Measurements from ENCODE around the gene AKNAD1.

The AKNAD1 gene

GRCh38 chr1:108831225-108831624 is 25.7 kb downstream of the AKNAD1 start:
- TF ChIP-seq, protein P1, sequence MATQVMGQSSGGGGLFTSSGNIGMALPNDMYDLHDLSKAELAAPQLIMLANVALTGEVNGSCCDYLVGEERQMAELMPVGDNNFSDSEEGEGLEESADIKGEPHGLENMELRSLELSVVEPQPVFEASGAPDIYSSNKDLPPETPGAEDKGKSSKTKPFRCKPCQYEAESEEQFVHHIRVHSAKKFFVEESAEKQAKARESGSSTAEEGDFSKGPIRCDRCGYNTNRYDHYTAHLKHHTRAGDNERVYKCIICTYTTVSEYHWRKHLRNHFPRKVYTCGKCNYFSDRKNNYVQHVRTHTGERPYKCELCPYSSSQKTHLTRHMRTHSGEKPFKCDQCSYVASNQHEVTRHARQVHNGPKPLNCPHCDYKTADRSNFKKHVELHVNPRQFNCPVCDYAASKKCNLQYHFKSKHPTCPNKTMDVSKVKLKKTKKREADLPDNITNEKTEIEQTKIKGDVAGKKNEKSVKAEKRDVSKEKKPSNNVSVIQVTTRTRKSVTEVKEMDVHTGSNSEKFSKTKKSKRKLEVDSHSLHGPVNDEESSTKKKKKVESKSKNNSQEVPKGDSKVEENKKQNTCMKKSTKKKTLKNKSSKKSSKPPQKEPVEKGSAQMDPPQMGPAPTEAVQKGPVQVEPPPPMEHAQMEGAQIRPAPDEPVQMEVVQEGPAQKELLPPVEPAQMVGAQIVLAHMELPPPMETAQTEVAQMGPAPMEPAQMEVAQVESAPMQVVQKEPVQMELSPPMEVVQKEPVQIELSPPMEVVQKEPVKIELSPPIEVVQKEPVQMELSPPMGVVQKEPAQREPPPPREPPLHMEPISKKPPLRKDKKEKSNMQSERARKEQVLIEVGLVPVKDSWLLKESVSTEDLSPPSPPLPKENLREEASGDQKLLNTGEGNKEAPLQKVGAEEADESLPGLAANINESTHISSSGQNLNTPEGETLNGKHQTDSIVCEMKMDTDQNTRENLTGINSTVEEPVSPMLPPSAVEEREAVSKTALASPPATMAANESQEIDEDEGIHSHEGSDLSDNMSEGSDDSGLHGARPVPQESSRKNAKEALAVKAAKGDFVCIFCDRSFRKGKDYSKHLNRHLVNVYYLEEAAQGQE (IDR thresholded peaks at IDR 0.05; ENCODE audit: insufficient read depth in 1 of 2, low read depth in 2 of 2, low read length in 2 of 2), result no peak
- TF ChIP-seq FOXP2 (optimal IDR thresholded peaks at IDR 0.05; ENCODE audit: borderline replicate concordance, extremely low read depth, extremely low read length, insufficient read depth) (no peak), TAF1 (IDR thresholded peaks at IDR 0.05; ENCODE audit: borderline replicate concordance, insufficient read depth, low read length) (no peak), SIN3A (IDR thresholded peaks at IDR 0.05; ENCODE audit: borderline replicate concordance, insufficient read depth, low read length) (no peak), POLR2AphosphoS5 (IDR thresholded peaks at IDR 0.05; ENCODE audit: low read depth, low read length) (no peak)

DNA sequence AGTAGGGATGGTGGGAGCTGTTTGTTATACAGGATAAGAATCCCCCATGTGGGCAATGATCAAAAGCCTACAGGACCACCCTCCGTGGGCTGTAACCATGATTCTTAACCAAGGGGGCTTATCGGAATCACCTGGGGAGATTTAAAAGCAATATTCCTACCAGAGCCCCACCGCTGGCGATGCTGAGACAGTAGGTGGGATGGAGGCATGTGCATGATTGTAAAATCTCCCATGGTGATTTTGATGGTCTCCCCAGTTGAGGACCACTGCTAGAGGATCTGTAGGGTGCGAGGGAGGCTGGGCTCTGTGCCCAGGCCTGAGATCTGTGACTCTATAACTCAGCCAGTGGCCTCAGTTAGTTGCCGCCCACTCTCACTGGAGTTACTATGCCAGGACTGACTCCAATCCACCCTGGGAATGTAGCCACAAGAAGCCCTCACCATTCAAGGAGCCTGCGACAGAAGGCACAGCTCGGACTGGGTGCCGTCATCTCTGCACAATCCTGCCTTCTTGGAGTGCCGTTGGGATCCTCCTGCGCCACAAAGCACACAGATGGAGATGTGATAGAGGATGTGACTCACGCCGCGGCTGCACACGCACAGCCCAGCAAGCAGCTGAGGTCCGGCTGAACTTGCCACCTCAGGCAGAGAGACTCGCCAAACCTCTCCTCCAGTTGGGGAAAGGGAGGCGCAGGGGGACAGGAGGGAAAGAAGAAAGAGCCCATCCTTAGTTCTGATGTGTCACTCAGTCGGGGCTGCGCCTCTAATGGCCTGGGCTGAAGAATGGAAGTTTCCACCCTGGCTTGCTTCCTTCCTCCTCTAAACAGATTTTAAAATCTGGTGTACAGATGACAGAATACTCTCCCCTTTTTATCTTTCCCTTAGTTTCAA is 26.5 kb downstream of the AKNAD1 start:
- peak; percentile 17; the same call in 1 of the 2 replicates for TF ChIP-seq SIN3A (IDR thresholded peaks at IDR 0.05; ENCODE audit: borderline replicate concordance, insufficient read depth, low read length)
- TF ChIP-seq TAF1 (IDR thresholded peaks at IDR 0.05; ENCODE audit: borderline replicate concordance, insufficient read depth, low read length), result no peak
- TF ChIP-seq POLR2AphosphoS5 (IDR thresholded peaks at IDR 0.05; ENCODE audit: low read depth, low read length), result no peak
- TF ChIP-seq, protein P1 (IDR thresholded peaks at IDR 0.05; ENCODE audit: insufficient read depth in 1 of 2, low read depth in 2 of 2, low read length in 2 of 2), result no peak
- peak; percentile 94 for TF ChIP-seq FOXP2 (optimal IDR thresholded peaks at IDR 0.05; ENCODE audit: borderline replicate concordance, extremely low read depth, extremely low read length, insufficient read depth)

- TF ChIP-seq, protein P1 (IDR thresholded peaks at IDR 0.05; ENCODE audit: insufficient read depth in 1 of 2, low read depth in 2 of 2, low read length in 2 of 2), result no peak
- TF ChIP-seq POLR2AphosphoS5 (IDR thresholded peaks at IDR 0.05; ENCODE audit: low read depth, low read length) (no peak), TAF1 (IDR thresholded peaks at IDR 0.05; ENCODE audit: borderline replicate concordance, insufficient read depth, low read length) (no peak)
These were observed 27.4 kb downstream of the AKNAD1 start for GRCh38 chr1:108829498-108829916.

DNA sequence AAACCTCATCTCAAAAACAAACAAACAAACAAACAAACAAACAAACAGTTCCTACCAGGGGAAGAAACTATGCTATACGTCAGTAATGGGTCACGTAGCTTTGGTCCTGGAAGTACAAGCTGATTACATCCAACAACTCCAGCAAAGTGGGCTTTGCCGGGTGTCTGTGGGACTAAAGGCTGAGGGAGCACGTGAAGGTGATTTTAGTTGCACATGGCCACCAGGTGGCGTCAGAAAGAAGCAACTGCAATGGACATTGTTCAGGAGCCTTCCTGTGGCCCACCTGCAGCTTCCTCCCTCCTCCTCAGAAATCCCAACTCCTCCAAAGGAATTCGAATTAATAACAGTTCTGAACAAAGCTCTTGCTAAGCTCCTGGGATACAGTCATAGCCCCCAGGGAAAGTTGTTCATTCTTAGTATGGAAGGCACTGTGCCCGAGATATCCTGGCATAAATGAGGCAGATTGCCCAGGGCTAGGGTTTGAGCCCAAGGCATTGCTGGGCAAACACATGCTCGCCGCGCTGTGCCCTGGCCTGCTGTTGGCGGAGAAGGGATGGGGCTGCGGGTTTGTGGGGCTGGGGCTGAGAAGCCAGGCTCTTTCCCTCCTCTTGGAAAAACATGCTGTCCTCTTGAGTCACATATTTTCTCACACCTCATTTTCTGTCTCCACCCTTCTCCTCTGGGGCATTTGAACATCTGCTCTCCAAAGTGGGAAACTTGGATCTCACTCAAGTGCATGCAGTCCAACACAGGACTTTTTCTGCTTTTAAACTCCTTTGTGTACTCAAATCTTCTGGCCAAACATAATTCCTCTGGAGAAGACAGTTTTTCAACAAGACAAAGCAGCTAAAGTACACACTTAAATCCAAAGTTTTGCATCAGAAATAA is 28.6 kb downstream of the AKNAD1 start:
- TF ChIP-seq POLR2AphosphoS5 (IDR thresholded peaks at IDR 0.05; ENCODE audit: low read depth, low read length), result no peak
- no peak for TF ChIP-seq SIN3A (IDR thresholded peaks at IDR 0.05; ENCODE audit: borderline replicate concordance, insufficient read depth, low read length)
- TF ChIP-seq FOXP2 (optimal IDR thresholded peaks at IDR 0.05; ENCODE audit: borderline replicate concordance, extremely low read depth, extremely low read length, insufficient read depth), result no peak
- TF ChIP-seq, protein P1 (IDR thresholded peaks at IDR 0.05; ENCODE audit: insufficient read depth in 1 of 2, low read depth in 2 of 2, low read length in 2 of 2), result no peak
- no peak for TF ChIP-seq TAF1 (IDR thresholded peaks at IDR 0.05; ENCODE audit: borderline replicate concordance, insufficient read depth, low read length)

All from PFSK-1 (cell line).